ENCODE measurements around the gene SBF2.

- TF ChIP-seq, protein P1, sequence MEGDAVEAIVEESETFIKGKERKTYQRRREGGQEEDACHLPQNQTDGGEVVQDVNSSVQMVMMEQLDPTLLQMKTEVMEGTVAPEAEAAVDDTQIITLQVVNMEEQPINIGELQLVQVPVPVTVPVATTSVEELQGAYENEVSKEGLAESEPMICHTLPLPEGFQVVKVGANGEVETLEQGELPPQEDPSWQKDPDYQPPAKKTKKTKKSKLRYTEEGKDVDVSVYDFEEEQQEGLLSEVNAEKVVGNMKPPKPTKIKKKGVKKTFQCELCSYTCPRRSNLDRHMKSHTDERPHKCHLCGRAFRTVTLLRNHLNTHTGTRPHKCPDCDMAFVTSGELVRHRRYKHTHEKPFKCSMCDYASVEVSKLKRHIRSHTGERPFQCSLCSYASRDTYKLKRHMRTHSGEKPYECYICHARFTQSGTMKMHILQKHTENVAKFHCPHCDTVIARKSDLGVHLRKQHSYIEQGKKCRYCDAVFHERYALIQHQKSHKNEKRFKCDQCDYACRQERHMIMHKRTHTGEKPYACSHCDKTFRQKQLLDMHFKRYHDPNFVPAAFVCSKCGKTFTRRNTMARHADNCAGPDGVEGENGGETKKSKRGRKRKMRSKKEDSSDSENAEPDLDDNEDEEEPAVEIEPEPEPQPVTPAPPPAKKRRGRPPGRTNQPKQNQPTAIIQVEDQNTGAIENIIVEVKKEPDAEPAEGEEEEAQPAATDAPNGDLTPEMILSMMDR (IDR thresholded peaks at IDR 0.05 in 4 of 5, conservative IDR thresholded peaks at IDR 0.05 in 1 of 5), result no peak
- TF ChIP-seq POLR2A (IDR thresholded peaks at IDR 0.05), result no peak
These were observed 60.4 kb downstream of the SBF2 start for GRCh38 chr11:10233581-10233980.

Measured in gastrocnemius medialis (tissue), 4 donors.